Amniotic epithelial cell (primary cell): ENCODE data around the gene RNF40.
"Not testable (repeated sequence)": the region's sequence is repeated elsewhere in the genome, so short reads cannot be mapped to it uniquely, and the experiment has no call there.

ENCODE experiments used
- DNase-seq: peaks from one replicate; pipeline ENCODE4 v3.0.0-alpha.2; 2010; ENCODE audit warnings: low read depth

Gene RNF40

DNA sequence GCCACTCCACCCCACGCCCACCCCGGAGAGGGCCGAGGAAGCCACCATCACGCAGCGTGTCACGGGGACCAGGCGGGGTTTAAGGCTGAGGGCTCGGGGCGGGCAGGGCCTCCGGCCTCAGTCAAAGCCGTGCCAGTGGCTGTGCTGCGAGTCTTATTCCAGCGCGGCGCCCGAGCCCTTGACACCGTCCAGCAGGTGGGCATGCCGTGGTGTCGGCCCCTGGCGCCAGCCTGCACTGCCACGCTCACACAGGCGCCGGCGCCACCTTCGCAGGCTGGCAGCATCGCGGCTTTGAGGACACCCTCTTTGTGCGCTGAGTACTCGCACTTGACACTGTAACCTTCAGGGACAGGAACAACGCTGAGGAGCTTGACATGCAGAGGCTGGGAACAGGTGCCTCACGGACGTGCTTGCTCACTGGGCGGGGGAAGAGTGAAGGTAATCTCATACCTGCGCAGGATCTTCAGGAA is 58.9 kb downstream of the RNF40 start:
- no peak for DNase-seq

GRCh38 chr16:30821441-30821840 is 59.3 kb downstream of the RNF40 start:
- DNase-seq: not testable (repeated sequence)

DNA sequence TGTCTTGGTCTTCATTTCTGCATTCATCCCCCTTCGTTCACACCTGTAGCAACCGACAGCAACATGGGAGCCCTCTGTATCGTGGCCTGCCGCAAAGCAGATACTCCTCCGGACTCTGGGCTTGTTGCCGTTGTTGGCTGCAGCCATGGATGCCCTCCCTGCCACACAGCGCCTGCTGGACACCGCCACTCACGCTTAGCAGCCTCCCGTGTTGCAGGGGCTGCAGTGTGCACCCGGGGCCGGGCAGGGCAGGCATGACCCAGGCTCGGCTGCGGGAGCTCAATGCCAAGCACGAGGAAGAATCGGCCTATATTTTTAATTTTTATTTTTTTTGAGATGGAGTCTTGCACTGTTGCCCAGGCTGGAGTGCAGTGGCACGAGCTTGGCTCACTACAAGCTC is 59.8 kb downstream of the RNF40 start:
- DNase-seq: no peak
